Esophagus muscularis mucosa (tissue), 4 donors: ENCODE measurements around the gene HDAC4. TPM values are rescaled to one million over a fixed set of nuclear protein-coding genes. Genes with fewer than 3 reads are reported as not detected.

Source experiments
- DNase-seq: peaks from one replicate; pipeline ENCODE4 v3.0.0-alpha.2; 2017; ENCODE audit errors: extremely low spot score
- H3K27ac ChIP-seq, 4 donors: fragments of 200-600 bp; sonication (generic); replicated peaks in 1 of 4; 1 replicate in 3 of 4; 2 replicates in 1 of 4; pipeline ENCODE4 v1.5.1; 2016 to 2019; ENCODE audit warnings: mild to moderate bottlenecking in 1 of 4
- H3K27me3 ChIP-seq, 4 donors: fragments of 200-600 bp; sonication (generic); one replicate each; pipeline versions ENCODE4 v1.5.1 to v1.6.0; 2016 to 2019
- H3K36me3 ChIP-seq, 4 donors: fragments of 200-600 bp; sonication (generic); one replicate each; pipeline ENCODE4 v1.5.1; 2016 to 2019
- H3K4me1 ChIP-seq, 4 donors: fragments of 200-600 bp; sonication (generic); one replicate each; pipeline ENCODE4 v1.5.1; 2016 to 2019
- H3K4me3 ChIP-seq, 4 donors: fragments of 200-600 bp; sonication (generic); 1 replicate in 2 of 4; 2 replicates in 2 of 4; pipeline ENCODE4 v1.5.1; 2016 to 2019; ENCODE audit warnings: mild to moderate bottlenecking in 4 of 4, moderate library complexity in 1 of 4
- H3K9me3 ChIP-seq, 4 donors: fragments of 200-600 bp; sonication (generic); 1 replicate in 3 of 4; 2 replicates in 1 of 4; pipeline ENCODE4 v1.5.1; 2016 to 2019
- CTCF ChIP-seq, 3 experiments: fragments of 200-600 bp in 2 of 3; fragments of 450-650 bp in 1 of 3; sonication (generic) in 2 of 3; IDR thresholded peaks; one replicate each; pipeline ENCODE4 v1.5.1; 2017 to 2019; ENCODE audit warnings: antibody characterized with exemption in 3 of 3, mild to moderate bottlenecking in 2 of 3, moderate library complexity in 1 of 3
- EP300 ChIP-seq: sonication (generic); formaldehyde crosslinking; IDR thresholded peaks from one replicate; pipeline ENCODE4 v1.6.1; 2017; ENCODE audit warnings: antibody characterized with exemption
- POLR2A ChIP-seq: fragments of 450-650 bp; IDR thresholded peaks from one replicate; pipeline ENCODE4 v1.6.1; 2017; ENCODE audit warnings: antibody characterized with exemption, moderate library complexity, mild to moderate bottlenecking, low read depth
- POLR2AphosphoS5 ChIP-seq, 2 donors: sonication (generic); formaldehyde crosslinking; IDR thresholded peaks; one replicate each; pipeline ENCODE4 v1.6.1; 2017; ENCODE audit warnings: antibody characterized with exemption in 2 of 2
- WGBS: methylation state at CpG from one replicate; pipeline ENCODE4 v1.1.5; 2018; 5-methylcytosine and 5-hydroxymethylcytosine counted together
- intact Hi-C: fragments of 100-400 bp; cut with DNase I; formaldehyde crosslinking; loops from one replicate; pipeline ENCODE4 v1.15.1; 2023
- total RNA-seq, 4 donors: library from RNA; depleted of rRNA; stranded (reverse); fragments of >200 nt; gene quantifications; one replicate each; pipeline versions ENCODE4 v1.1.0 to v1.2.1, GENCODE V29; 2016

Gene HDAC4
- total RNA-seq, 4 donors from 2014 or later, result 59.4 to 119 (median 76.1) TPM

DNA sequence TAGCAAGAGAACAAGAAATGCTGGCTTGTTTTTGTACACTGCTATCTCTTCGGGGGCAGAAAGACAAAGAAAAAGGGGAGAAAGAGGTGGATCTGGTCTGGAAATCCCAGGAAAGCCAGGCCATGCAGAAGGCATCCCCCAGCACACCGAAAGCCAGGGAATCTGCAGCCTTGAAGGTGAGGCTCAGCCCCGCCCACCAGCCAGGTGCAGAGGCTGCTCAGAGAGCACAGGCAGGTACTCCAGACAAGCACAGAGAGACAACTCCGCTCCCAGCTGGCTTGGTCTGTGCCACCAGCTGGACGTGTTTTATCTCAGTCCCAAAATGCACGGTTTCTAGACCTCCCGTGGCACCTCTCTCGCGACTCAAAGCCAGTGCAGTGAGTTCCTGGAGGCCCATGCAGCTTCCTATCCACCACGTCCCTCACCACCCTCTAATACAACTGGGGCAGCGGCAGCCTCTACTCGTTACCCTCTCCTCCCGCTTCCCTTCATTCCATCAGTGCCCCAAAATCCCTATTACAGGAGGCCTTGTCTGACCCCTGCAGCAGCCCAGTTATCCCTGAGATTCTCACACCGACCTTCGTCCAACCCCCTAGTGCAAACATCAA is 62.8 kb downstream of the HDAC4 start:
- Histone ChIP-seq H3K27ac (peak overlapping the region; percentile 62 to 75 (median 70)), H3K4me3 (no peak overlapping the region), H3K4me1 (peaks cover 28 to 76% (median 57%) of the 10 kb centered on the region in 4 donors), H3K9me3 (no peaks in the 10 kb centered on the region), H3K27me3 (no peaks in the 10 kb centered on the region), H3K36me3 (no peaks in the 10 kb centered on the region)
- no peak for DNase-seq
- intact Hi-C loops, result no loop called here
- WGBS, result 88% methylated on average over 15 of the region's 15 CpGs
- TF ChIP-seq POLR2A (no peak), POLR2AphosphoS5 (IDR thresholded peaks at IDR 0.05) (no peak), CTCF (IDR thresholded peaks at IDR 0.05) (no peak), EP300 (no peak)

GRCh38 chr2:239337122-239337876 is 63.5 kb downstream of the HDAC4 start:
- no peaks in the 10 kb centered on the region for H3K36me3 ChIP-seq
- TF ChIP-seq CTCF (IDR thresholded peaks at IDR 0.05) (no peak), POLR2AphosphoS5 (IDR thresholded peaks at IDR 0.05) (peak in 1 of 2 donors; percentile 30), EP300 (no peak), POLR2A (no peak)
- peaks cover 31 to 81% (median 62%) of the 10 kb centered on the region in 4 donors for H3K4me1 ChIP-seq
- no peaks in the 10 kb centered on the region for H3K9me3 ChIP-seq
- intact Hi-C loops, result no loop called here
- H3K27ac ChIP-seq, result peak overlapping the region; percentile 62 to 75 (median 70)
- 67% methylated on average over 28 of the region's 28 CpGs for WGBS
- no peaks in the 10 kb centered on the region for H3K27me3 ChIP-seq
- peak overlapping the region in 1 of 4 donors; percentile 9 for H3K4me3 ChIP-seq
- DNase-seq, result peak; percentile 89

DNA sequence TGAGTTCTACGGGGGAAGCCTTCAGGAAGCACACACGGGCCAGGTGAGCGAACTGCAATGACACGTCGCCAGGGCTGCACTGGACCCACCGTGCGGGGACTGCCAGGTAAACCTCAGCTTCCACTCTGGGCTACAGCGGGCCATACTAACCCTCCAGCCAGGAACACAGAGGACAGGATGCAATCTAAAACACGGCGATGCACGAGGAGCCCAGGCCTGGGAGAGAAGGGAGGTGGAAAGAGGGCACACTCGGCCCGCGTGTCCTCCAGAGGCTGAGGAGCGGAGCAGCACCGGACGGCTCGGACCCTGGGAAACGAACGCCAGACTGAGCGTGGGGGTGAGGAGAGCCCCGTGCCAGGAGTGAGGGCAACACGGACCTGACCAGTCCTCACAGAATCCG is 69.3 kb downstream of the HDAC4 start:
- Histone ChIP-seq H3K27ac (peak overlapping the region; percentile 91 to 97 (median 91)), H3K9me3 (no peaks in the 10 kb centered on the region), H3K4me1 (peaks cover 56 to 82% (median 68%) of the 10 kb centered on the region in 4 donors), H3K27me3 (no peaks in the 10 kb centered on the region), H3K4me3 (peak overlapping the region in 3 of 4 donors; percentile 3 to 12 (median 10)), H3K36me3 (no peaks in the 10 kb centered on the region)
- DNase-seq, result no peak
- no peak for TF ChIP-seq POLR2AphosphoS5 (IDR thresholded peaks at IDR 0.05)
- no peak for TF ChIP-seq CTCF (IDR thresholded peaks at IDR 0.05)
- TF ChIP-seq EP300, result no peak
- no peak for TF ChIP-seq POLR2A
- 89% methylated on average over 24 of the region's 24 CpGs for WGBS
- intact Hi-C loops, result no loop called here

- Histone ChIP-seq H3K27me3 (no peaks in the 10 kb centered on the region), H3K27ac (peak overlapping the region; percentile 91 to 97 (median 91)), H3K4me1 (peaks cover 57 to 79% (median 74%) of the 10 kb centered on the region in 4 donors), H3K4me3 (no peak overlapping the region), H3K36me3 (no peaks in the 10 kb centered on the region), H3K9me3 (no peaks in the 10 kb centered on the region)
- no peak for DNase-seq
- WGBS, result 89% methylated on average over 14 of the region's 14 CpGs
- TF ChIP-seq EP300 (no peak), POLR2A (no peak), CTCF (IDR thresholded peaks at IDR 0.05) (no peak), POLR2AphosphoS5 (IDR thresholded peaks at IDR 0.05) (peak in 1 of 2 donors; percentile 8)
- intact Hi-C loops, result no loop called here
Measured at GRCh38 chr2:239330836-239331235, 70.0 kb downstream of the HDAC4 start.
